ENCODE measurements around the gene PTPRS. TPM values are rescaled to one million over a fixed set of nuclear protein-coding genes. Genes with fewer than 3 reads are reported as not detected.

The PTPRS gene
- total and polyA plus RNA-seq, 9 of the 15 experiments (the other 6 are each of a cell fraction or from before 2014, with no cell fraction given), result 1.1 to 49.4 (median 14.1) TPM

- TF ChIP-seq ZKSCAN1 (IDR thresholded peaks at IDR 0.05; ENCODE audit: low read depth, low read length) (peak; percentile 92), POLR2AphosphoS5 (IDR thresholded peaks at IDR 0.05; ENCODE audit: control insufficient read depth, insufficient read depth, low read depth, low read length) (no peak), POU5F1 (IDR thresholded peaks at IDR 0.05; ENCODE audit: borderline replicate concordance, low read depth, low read length, partially characterized antibody) (no peak)
- Histone ChIP-seq H3K4me2 (ENCODE audit: insufficient read depth, low read length) (no peak overlapping the region), H3K9me1 (ENCODE audit: control insufficient read depth, insufficient read depth, low read length) (no peaks in the 10 kb centered on the region), H3K27ac (ENCODE audit: extremely low read depth, low read depth, low read length) (no peak overlapping the region), H3K9ac (ENCODE audit: insufficient read depth in 1 of 2, low read depth in 2 of 2, low read length in 2 of 2) (no peak overlapping the region), H3K4me3 (no peak overlapping the region), H3K4me1 (replicated peaks in 1 of 2; ENCODE audit: control insufficient read depth in 2 of 2, insufficient read depth in 2 of 2, low read length in 2 of 2) (peaks cover 22 to 50% of the 10 kb centered on the region in 2 experiments), H3K36me3 (ENCODE audit: control insufficient read depth, insufficient read depth, low read length) (no peaks in the 10 kb centered on the region), H4K20me1 (replicated peaks; ENCODE audit: control insufficient read depth, insufficient read depth, low read length) (0 out of 2 replicates have a peak, but pooled peaks cover 8% of the 10 kb centered on the region), H3K9me3 (replicated peaks; ENCODE audit: control insufficient read depth, insufficient read depth, low read depth, low read length) (no peaks in the 10 kb centered on the region), H3K79me2 (ENCODE audit: control insufficient read depth, insufficient read depth, low read length) (peaks cover 23% of the 10 kb centered on the region), H3K27me3 (ENCODE audit: control insufficient read depth in 2 of 2, insufficient read depth in 2 of 2, low read length in 2 of 2) (peaks cover 0 to 9% of the 10 kb centered on the region in 2 experiments; a peak in 1 of 5 replicates), H2AFZ (ENCODE audit: low read depth, low read length) (no peak overlapping the region)
- intact Hi-C loops (cut with micrococcal nuclease) (no loop called here), in situ Hi-C loops (cut with MboI) (no loop called here)
- FAIRE-seq (no peak), DNase-seq (ENCODE audit: extremely low read depth in 1 of 4, low spot score in 3 of 4) (no peak), ATAC-seq (no peak)
- POLR2A ChIA-PET, result no interaction called here
- no TSS peak for BruUV-seq (replicated peaks)
- whole genome bisulfite sequencing (ENCODE audit: insufficient coverage, low coverage, missing lambda C conversion rate), result 22% methylated on average over 19 of the region's 22 CpGs
- CTCF ChIA-PET (ENCODE audit: low intra/inter-chr PET ratio), result no interaction called here
These were observed 46.0 kb downstream of the PTPRS start for GRCh38 chr19:5294403-5295160.

Measured in K562 (cell line).